ENCODE measurements around the gene PRM3. TPM values are rescaled to one million over a fixed set of nuclear protein-coding genes. Genes with fewer than 3 reads are reported as not detected.
A peak's percentile ranks its signal among the peaks of the same experiment; 100 is the strongest.

Gene PRM3
- total RNA-seq, 1 donor from 2014 or later, result not detected

GRCh38 chr16:11253009-11253994, 20.1 kb downstream of the PRM3 start:
- no peaks in the 10 kb centered on the region for H3K9me3 Mint-ChIP-seq (ENCODE audit: unreplicated experiment)
- H3K4me3 Mint-ChIP-seq (ENCODE audit: unreplicated experiment), result peak overlapping the region; percentile 31
- no peak for TF ChIP-seq CTCF (IDR thresholded peaks at IDR 0.05; ENCODE audit: unreplicated experiment)
- no peak overlapping the region for H3K27ac Mint-ChIP-seq (ENCODE audit: unreplicated experiment)
- no peaks in the 10 kb centered on the region for H3K36me3 Mint-ChIP-seq (ENCODE audit: low read depth, unreplicated experiment)
- no peak for DNase-seq (ENCODE audit: low spot score)
- peaks cover 4% of the 10 kb centered on the region for H3K4me1 Mint-ChIP-seq (ENCODE audit: unreplicated experiment)
- H3K27me3 Mint-ChIP-seq (ENCODE audit: unreplicated experiment), result peaks cover 13% of the 10 kb centered on the region

GRCh38 chr16:11252482-11252931, 20.9 kb downstream of the PRM3 start:
- no peak for TF ChIP-seq CTCF (IDR thresholded peaks at IDR 0.05; ENCODE audit: unreplicated experiment)

GRCh38 chr16:11251525-11252481, 21.6 kb downstream of the PRM3 start:
- no peak overlapping the region for H3K4me3 Mint-ChIP-seq (ENCODE audit: unreplicated experiment)
- no peaks in the 10 kb centered on the region for H3K4me1 Mint-ChIP-seq (ENCODE audit: unreplicated experiment)
- H3K27ac Mint-ChIP-seq (ENCODE audit: unreplicated experiment), result no peak overlapping the region
- H3K9me3 Mint-ChIP-seq (ENCODE audit: unreplicated experiment), result no peaks in the 10 kb centered on the region
- peaks cover 7% of the 10 kb centered on the region for H3K27me3 Mint-ChIP-seq (ENCODE audit: unreplicated experiment)
- H3K36me3 Mint-ChIP-seq (ENCODE audit: low read depth, unreplicated experiment), result no peaks in the 10 kb centered on the region
- no peak for TF ChIP-seq CTCF (IDR thresholded peaks at IDR 0.05; ENCODE audit: unreplicated experiment)
- DNase-seq (ENCODE audit: low spot score), result no peak

More at GRCh38 chr16:11252482-11252931, 20.9 kb downstream of the PRM3 start:
- H3K36me3 Mint-ChIP-seq (ENCODE audit: low read depth, unreplicated experiment), result no peaks in the 10 kb centered on the region
- no peak overlapping the region for H3K27ac Mint-ChIP-seq (ENCODE audit: unreplicated experiment)
- no peaks in the 10 kb centered on the region for H3K9me3 Mint-ChIP-seq (ENCODE audit: unreplicated experiment)
- no peak overlapping the region for H3K4me3 Mint-ChIP-seq (ENCODE audit: unreplicated experiment)
- peaks cover 13% of the 10 kb centered on the region for H3K27me3 Mint-ChIP-seq (ENCODE audit: unreplicated experiment)
- DNase-seq (ENCODE audit: low spot score), result no peak
- peaks cover 4% of the 10 kb centered on the region for H3K4me1 Mint-ChIP-seq (ENCODE audit: unreplicated experiment)

- no peaks in the 10 kb centered on the region for H3K36me3 Mint-ChIP-seq (ENCODE audit: low read depth, unreplicated experiment)
- no peaks in the 10 kb centered on the region for H3K9me3 Mint-ChIP-seq (ENCODE audit: unreplicated experiment)
These were observed 22.5 kb downstream of the PRM3 start for GRCh38 chr16:11250786-11251524.

More at GRCh38 chr16:11250786-11251524, 22.5 kb downstream of the PRM3 start:
- Mint-ChIP-seq H3K27ac (ENCODE audit: unreplicated experiment) (no peak overlapping the region), H3K27me3 (ENCODE audit: unreplicated experiment) (peaks cover 5% of the 10 kb centered on the region), H3K4me1 (ENCODE audit: unreplicated experiment) (no peaks in the 10 kb centered on the region), H3K4me3 (ENCODE audit: unreplicated experiment) (no peak overlapping the region)
- DNase-seq (ENCODE audit: low spot score), result no peak
- TF ChIP-seq CTCF (IDR thresholded peaks at IDR 0.05; ENCODE audit: unreplicated experiment), result no peak
